HUES48 (cell line): ENCODE measurements around the gene LRRC4B.
A peak's percentile ranks its signal among the peaks of the same experiment; 100 is the strongest.

Source experiments
- H3K27ac ChIP-seq: one replicate; pipeline ENCODE4 v1.7.0; 2013; ENCODE audit warnings: low read depth, low read length, inconsistent platforms
- H3K27me3 ChIP-seq: 2 replicates; pipeline ENCODE4 v1.6.1; 2013; ENCODE audit warnings: mild to moderate bottlenecking, low read length; ENCODE audit not compliant: control insufficient read depth, insufficient read depth
- H3K36me3 ChIP-seq: 2 replicates; pipeline ENCODE4 v1.6.1; 2013; ENCODE audit warnings: low read length; ENCODE audit not compliant: control insufficient read depth, insufficient read depth
- H3K4me1 ChIP-seq: 2 replicates; pipeline ENCODE4 v1.6.1; 2013; ENCODE audit warnings: mild to moderate bottlenecking, low read length; ENCODE audit not compliant: control insufficient read depth, insufficient read depth
- H3K4me3 ChIP-seq: 2 replicates; pipeline ENCODE4 v1.5.1; 2013; ENCODE audit warnings: mild to moderate bottlenecking, low read depth, low read length
- H3K9ac ChIP-seq: 2 replicates; pipeline ENCODE4 v1.6.1; 2013; ENCODE audit warnings: mild to moderate bottlenecking, low read depth, low read length, moderate library complexity
- H3K9me3 ChIP-seq: 2 replicates; pipeline ENCODE4 v1.6.1; 2013; ENCODE audit warnings: low read length; ENCODE audit not compliant: control insufficient read depth, insufficient read depth

LRRC4B gene

GRCh38 chr19:50500060-50500752 is 68.0 kb downstream of the LRRC4B start:
- peaks cover 52% of the 10 kb centered on the region for H3K27me3 ChIP-seq
- no peak overlapping the region for H3K9ac ChIP-seq
- no peak overlapping the region for H3K27ac ChIP-seq
- no peaks in the 10 kb centered on the region for H3K36me3 ChIP-seq
- peak overlapping the region; percentile 54 for H3K4me3 ChIP-seq
- peaks cover 10% of the 10 kb centered on the region for H3K4me1 ChIP-seq
- no peaks in the 10 kb centered on the region for H3K9me3 ChIP-seq

- Histone ChIP-seq H3K4me1 (peaks cover 10% of the 10 kb centered on the region), H3K9me3 (no peaks in the 10 kb centered on the region), H3K36me3 (no peaks in the 10 kb centered on the region), H3K27me3 (peaks cover 68% of the 10 kb centered on the region), H3K27ac (no peak overlapping the region), H3K9ac (no peak overlapping the region), H3K4me3 (no peak overlapping the region)
These were observed 69.8 kb downstream of the LRRC4B start for GRCh38 chr19:50498219-50499056.

- Histone ChIP-seq H3K4me3 (no peak overlapping the region), H3K27ac (no peak overlapping the region), H3K9ac (no peak overlapping the region), H3K27me3 (peaks cover 82% of the 10 kb centered on the region), H3K4me1 (peaks cover 10% of the 10 kb centered on the region), H3K9me3 (no peaks in the 10 kb centered on the region), H3K36me3 (no peaks in the 10 kb centered on the region)
These were observed 71.2 kb downstream of the LRRC4B start for GRCh38 chr19:50497022-50497405.

- Histone ChIP-seq H3K36me3 (no peaks in the 10 kb centered on the region), H3K27me3 (peaks cover 86% of the 10 kb centered on the region), H3K27ac (no peak overlapping the region), H3K9me3 (no peaks in the 10 kb centered on the region), H3K4me3 (no peak overlapping the region), H3K9ac (no peak overlapping the region), H3K4me1 (peaks cover 10% of the 10 kb centered on the region)
These were observed 71.8 kb downstream of the LRRC4B start for GRCh38 chr19:50496189-50497021.

- H3K4me3 ChIP-seq: no peak overlapping the region
- H3K4me1 ChIP-seq: peaks cover 2% of the 10 kb centered on the region; the same call in 1 of the 2 replicates
- H3K27ac ChIP-seq: no peak overlapping the region
- H3K36me3 ChIP-seq: no peaks in the 10 kb centered on the region
- H3K9me3 ChIP-seq: no peaks in the 10 kb centered on the region
- H3K27me3 ChIP-seq: peaks cover 87% of the 10 kb centered on the region
- H3K9ac ChIP-seq: no peak overlapping the region
These were observed 73.2 kb downstream of the LRRC4B start for GRCh38 chr19:50495020-50495531.

- no peak overlapping the region for H3K27ac ChIP-seq
- no peaks in the 10 kb centered on the region for H3K36me3 ChIP-seq
- no peak overlapping the region for H3K9ac ChIP-seq
- H3K4me1 ChIP-seq: no peaks in the 10 kb centered on the region
- H3K4me3 ChIP-seq: no peak overlapping the region
- peaks cover 86% of the 10 kb centered on the region for H3K27me3 ChIP-seq
- H3K9me3 ChIP-seq: no peaks in the 10 kb centered on the region
These were observed 73.8 kb downstream of the LRRC4B start for GRCh38 chr19:50494186-50495019.

- Histone ChIP-seq H3K27ac (no peak overlapping the region), H3K27me3 (peaks cover 84% of the 10 kb centered on the region), H3K4me3 (no peak overlapping the region), H3K9me3 (no peaks in the 10 kb centered on the region), H3K4me1 (no peaks in the 10 kb centered on the region), H3K36me3 (no peaks in the 10 kb centered on the region), H3K9ac (no peak overlapping the region)
These were observed 75.1 kb downstream of the LRRC4B start for GRCh38 chr19:50493171-50493570.

GRCh38 chr19:50492303-50493052 is 75.8 kb downstream of the LRRC4B start:
- no peak overlapping the region for H3K9ac ChIP-seq
- no peaks in the 10 kb centered on the region for H3K36me3 ChIP-seq
- H3K27me3 ChIP-seq: peaks cover 81% of the 10 kb centered on the region
- no peak overlapping the region for H3K27ac ChIP-seq
- H3K9me3 ChIP-seq: no peaks in the 10 kb centered on the region
- H3K4me3 ChIP-seq: no peak overlapping the region
- H3K4me1 ChIP-seq: no peaks in the 10 kb centered on the region

- Histone ChIP-seq H3K27me3 (peaks cover 75% of the 10 kb centered on the region), H3K27ac (no peak overlapping the region), H3K4me1 (no peaks in the 10 kb centered on the region), H3K4me3 (no peak overlapping the region), H3K9ac (no peak overlapping the region), H3K9me3 (peaks cover 7% of the 10 kb centered on the region), H3K36me3 (no peaks in the 10 kb centered on the region)
These were observed 77.2 kb downstream of the LRRC4B start for GRCh38 chr19:50490991-50491472.
